Body of pancreas (tissue), 4 donors: ENCODE measurements around the gene KDF1.

Source experiments
- CTCF ChIP-seq, 7 experiments: fragments of 450-650 bp in 4 of 7; fragments of 200-600 bp in 3 of 7; sonication (generic) in 3 of 7; IDR thresholded peaks; one replicate each; pipeline ENCODE4 v1.5.1; 2016 to 2019; ENCODE audit warnings: antibody characterized with exemption in 7 of 7
- POLR2A ChIP-seq, 3 donors: fragments of 450-650 bp; IDR thresholded peaks; one replicate each; pipeline ENCODE4 v1.6.1; 2016; ENCODE audit warnings: antibody characterized with exemption in 3 of 3, mild to moderate bottlenecking in 2 of 3

GRCh38 chr1:26909951-26910342 is 50.3 kb downstream of the KDF1 start:
- TF ChIP-seq CTCF (IDR thresholded peaks at IDR 0.05) (no peak), POLR2A (IDR thresholded peaks at IDR 0.05) (no peak)
